Measurements from ENCODE around the gene APCDD1.

APCDD1 gene

GRCh38 chr18:10449396-10449795 lies 5.0 kb upstream of the APCDD1 start:
- POLR2A ChIA-PET = no interaction called here
- CTCF ChIA-PET = interaction anchor here (3.0 kb wide), 1 partner anchor 9 kb away, joined by 14 read pairs; no protein-coding TSS in a partner anchor
- no peak for DNase-seq (ENCODE audit: low read depth, low spot score)
- TF ChIP-seq, protein P1, sequence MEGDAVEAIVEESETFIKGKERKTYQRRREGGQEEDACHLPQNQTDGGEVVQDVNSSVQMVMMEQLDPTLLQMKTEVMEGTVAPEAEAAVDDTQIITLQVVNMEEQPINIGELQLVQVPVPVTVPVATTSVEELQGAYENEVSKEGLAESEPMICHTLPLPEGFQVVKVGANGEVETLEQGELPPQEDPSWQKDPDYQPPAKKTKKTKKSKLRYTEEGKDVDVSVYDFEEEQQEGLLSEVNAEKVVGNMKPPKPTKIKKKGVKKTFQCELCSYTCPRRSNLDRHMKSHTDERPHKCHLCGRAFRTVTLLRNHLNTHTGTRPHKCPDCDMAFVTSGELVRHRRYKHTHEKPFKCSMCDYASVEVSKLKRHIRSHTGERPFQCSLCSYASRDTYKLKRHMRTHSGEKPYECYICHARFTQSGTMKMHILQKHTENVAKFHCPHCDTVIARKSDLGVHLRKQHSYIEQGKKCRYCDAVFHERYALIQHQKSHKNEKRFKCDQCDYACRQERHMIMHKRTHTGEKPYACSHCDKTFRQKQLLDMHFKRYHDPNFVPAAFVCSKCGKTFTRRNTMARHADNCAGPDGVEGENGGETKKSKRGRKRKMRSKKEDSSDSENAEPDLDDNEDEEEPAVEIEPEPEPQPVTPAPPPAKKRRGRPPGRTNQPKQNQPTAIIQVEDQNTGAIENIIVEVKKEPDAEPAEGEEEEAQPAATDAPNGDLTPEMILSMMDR (IDR thresholded peaks at IDR 0.05; ENCODE audit: insufficient read depth, low read length, missing control alignments) = no peak
- no peak overlapping the region for H3K4me3 ChIP-seq (ENCODE audit: low read depth, low read length)

DNA sequence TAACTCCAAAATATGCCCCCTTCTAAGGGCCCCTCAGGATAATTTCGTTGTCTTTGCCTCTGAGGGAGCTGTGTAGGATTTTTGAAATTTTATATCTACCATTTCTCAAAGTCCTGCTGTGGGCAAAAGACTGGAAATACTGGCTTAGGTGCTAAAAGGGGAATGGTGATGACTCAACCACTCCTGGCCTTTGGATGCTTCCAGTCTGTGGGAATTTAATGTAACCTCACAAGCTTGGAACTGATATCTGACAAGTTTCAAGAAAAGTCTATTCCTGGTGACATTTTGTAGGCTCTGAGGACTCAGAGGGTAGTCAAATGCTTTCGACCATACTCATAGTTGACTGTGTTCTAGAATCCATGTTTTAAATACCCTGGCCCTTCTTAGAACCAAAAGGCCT lies 3.4 kb upstream of the APCDD1 start:
- DNase-seq (ENCODE audit: low read depth, low spot score) = no peak
- ChIA-PET CTCF (interaction anchor here (1.0 to 3.0 kb wide), 2 partner anchors 10 to 42 kb away, joined by 3 to 14 read pairs; no protein-coding TSS in a partner anchor), POLR2A (no interaction called here)

DNA sequence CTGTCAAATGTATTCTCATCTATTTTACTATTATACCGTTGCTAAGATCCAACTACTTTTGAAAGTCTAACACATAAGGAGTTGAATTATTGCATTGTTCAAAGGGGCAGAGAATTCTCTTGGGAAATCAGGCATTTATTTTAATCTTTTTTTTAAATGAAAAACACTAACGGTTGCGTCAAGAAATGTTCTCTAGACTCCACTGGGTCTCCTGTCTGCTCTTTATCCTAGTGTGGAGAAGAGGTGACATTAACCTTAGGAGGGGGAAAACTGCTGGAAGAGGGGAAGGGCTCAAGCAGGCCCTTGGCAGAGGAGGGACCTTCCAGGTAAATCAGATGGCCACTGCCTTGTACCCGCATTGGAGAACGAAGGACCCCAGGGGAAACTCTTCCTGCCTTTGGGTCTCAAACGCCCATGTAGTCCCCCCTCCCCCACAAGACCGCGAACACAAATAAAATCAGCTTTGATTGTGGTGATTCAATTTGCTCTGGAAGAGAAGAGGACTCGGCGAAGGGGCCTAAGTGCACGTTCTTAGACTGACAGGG lies 1.1 kb upstream of the APCDD1 start:
- TF ChIP-seq, protein P1 (IDR thresholded peaks at IDR 0.05; ENCODE audit: insufficient read depth, low read length, missing control alignments) = no peak

More for the DNA sequence above, 3.4 kb upstream of the APCDD1 start:
- TF ChIP-seq, protein P1 (IDR thresholded peaks at IDR 0.05; ENCODE audit: insufficient read depth, low read length, missing control alignments) = no peak
- no peak overlapping the region for H3K4me3 ChIP-seq (ENCODE audit: low read depth, low read length)

GRCh38 chr18:10454681-10455557 lies 484 bp downstream of the APCDD1 start:
- TF ChIP-seq, protein P1 (IDR thresholded peaks at IDR 0.05; ENCODE audit: insufficient read depth, low read length, missing control alignments) = no peak
- peak overlapping the region; percentile 60 for H3K4me3 ChIP-seq (ENCODE audit: low read depth, low read length)
- POLR2A ChIA-PET = no interaction called here
- CTCF ChIA-PET = interaction anchor here (1.0 to 1.2 kb wide), 2 partner anchors 9 to 64 kb away, joined by 3 read pairs; no protein-coding TSS in a partner anchor
- no peak for DNase-seq (ENCODE audit: low read depth, low spot score)

More for the DNA sequence above, 1.1 kb upstream of the APCDD1 start:
- ChIA-PET CTCF (no interaction called here), POLR2A (no interaction called here)
- no peak overlapping the region for H3K4me3 ChIP-seq (ENCODE audit: low read depth, low read length)
- no peak for DNase-seq (ENCODE audit: low read depth, low spot score)

DNA sequence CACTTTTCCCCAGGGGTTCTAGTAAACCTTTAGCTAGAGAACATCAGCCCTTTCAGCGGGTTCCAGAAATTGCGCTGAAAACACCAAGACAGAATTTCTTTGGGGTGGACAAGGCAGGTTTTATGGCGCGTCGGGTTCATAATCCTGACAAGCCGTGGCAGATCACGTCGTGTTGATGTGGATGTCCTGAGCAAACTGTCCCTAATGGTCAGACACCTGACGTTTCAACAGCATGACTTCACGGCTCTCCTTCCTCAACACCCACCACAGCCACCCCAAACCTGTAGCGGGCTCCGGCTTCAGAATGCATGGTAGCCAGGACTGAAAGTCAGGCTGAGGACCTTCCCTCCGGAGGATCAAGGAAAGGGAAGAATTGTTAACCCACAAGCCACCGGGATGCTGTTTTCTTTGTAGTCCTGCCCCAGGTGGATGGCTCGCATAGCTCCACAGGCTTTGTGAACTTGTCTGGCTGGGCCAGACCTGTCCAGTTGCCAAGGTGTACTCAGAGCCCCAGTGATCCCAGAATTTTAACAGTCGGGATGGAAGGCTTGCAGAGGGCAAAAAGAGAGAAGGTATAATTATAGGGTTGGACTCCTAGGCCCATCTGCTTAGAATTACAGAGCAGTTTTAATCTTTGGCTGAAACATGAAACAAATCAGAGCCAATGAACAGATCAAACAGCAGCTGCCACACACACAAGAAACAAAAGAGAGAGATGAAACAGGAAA lies 1.5 kb downstream of the APCDD1 start:
- ChIA-PET POLR2A (no interaction called here), CTCF (interaction anchor here (1.0 to 1.2 kb wide), 3 partner anchors 8 to 486 kb away, joined by 3 read pairs; no protein-coding TSS in a partner anchor)
- peak overlapping the region; percentile 60 for H3K4me3 ChIP-seq (ENCODE audit: low read depth, low read length)
- TF ChIP-seq, protein P1 (IDR thresholded peaks at IDR 0.05; ENCODE audit: insufficient read depth, low read length, missing control alignments) = no peak
- DNase-seq (ENCODE audit: low read depth, low spot score) = no peak

Measured in AG04449 (cell line).